ENCODE data around the gene JPH3.
A peak's percentile ranks its signal among the peaks of the same experiment; 100 is the strongest.
"Not testable (repeated sequence)": the region's sequence is repeated elsewhere in the genome, so short reads cannot be mapped to it uniquely, and the experiment has no call there.

Gene JPH3

DNA sequence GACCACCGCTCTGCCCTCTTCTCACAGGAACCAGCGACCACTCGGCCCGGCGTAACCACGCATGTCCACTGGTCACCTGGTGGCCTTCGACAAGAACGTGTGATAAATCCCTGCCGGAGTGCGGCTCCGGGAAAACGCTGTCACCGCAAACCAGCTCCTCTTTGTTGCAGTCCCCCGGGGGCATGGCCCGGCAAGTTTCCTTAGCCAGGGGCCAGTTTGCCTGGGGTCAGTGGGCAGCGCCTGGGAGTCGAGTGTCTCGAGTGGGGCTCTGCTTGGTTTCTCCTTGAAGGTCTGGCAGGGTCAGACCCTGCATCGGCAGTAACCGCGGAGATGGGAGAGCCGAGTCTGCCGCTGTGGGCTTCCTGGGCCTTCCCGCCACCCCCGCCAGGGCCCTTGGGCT, 52.5 kb downstream of the JPH3 start:
- no peak for DNase-seq (ENCODE audit: low spot score)

DNA sequence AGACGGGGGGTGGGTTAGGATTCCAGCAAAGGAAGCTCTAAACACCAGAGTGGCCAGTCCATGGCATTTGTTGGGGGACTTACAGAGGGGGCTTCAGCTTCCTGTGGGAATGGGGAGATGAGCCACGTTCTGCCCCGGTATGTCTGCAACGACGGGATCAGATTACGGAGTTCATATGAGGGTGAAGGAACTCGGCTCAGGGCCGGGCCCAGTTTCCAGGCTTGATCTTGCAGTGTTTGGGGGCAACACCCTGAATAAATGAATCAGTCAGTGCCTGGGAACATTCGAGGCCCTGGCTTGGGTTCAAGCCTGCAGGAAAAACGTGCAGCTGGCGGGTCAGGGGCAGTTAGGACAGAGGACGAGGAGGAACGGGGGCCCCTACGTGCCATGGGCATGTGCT, 54.0 kb downstream of the JPH3 start:
- DNase-seq (ENCODE audit: low spot score), result no peak

DNA sequence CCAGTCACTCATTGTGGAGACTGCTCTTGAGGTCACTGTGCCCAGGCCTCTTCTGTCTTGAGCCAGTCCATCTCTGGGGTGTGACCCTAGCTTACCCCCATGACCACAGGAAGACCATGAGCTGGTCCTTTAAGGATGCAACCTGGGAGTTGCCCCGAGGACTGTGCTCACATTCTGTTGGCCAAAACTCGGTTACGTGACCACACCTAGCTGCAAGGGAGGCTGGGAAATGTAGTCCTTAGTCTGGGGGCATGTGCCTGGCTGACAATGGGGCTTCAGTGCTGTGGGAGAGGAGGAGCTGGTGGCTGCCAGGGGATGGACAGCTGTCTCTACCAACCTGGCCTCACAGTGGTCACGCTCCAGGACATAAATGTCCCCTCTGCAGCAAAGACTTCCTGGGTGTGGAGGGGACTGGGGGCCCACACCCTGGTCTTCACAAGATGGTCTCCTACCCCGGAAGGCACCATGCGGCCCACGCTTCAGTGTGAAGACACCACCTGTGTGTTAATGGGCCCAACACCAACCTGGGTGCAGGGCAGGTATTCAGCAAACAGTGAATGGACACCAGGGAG, 55.4 kb downstream of the JPH3 start:
- peak; percentile 78 for DNase-seq (ENCODE audit: low spot score)

DNA sequence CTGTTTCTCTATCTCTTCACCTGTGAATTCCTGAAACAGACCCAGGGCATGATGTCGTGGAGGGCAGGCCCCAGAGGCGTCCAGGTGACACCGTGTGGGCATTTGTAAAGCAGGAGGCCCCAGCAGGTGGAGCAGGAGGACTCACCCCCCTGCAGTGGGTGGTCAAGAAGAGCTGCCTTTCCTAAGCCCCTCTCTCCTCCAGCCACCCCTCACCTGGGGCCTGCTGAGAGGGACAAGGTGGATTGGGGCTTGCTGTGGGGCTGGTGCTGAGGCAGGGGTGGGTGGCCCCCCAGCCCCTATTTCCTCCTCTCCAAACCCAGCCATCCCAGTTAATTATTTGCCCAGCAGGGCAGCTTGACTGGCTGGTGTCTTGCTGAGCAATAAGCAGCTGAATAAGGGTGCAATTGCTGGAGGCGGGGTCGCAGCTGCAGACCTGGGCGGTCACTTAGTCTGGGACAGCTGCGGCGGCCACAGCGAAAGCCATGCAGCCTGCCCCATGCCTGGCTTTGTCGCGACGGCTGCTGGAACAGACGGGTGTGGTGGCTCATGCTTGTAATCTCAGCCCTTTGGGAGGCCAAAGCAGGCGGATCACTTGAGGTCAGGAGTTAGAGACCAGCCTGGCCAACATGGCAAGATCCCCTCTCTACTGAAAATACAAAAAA, 56.4 kb downstream of the JPH3 start:
- no peak for DNase-seq (ENCODE audit: low spot score)

DNA sequence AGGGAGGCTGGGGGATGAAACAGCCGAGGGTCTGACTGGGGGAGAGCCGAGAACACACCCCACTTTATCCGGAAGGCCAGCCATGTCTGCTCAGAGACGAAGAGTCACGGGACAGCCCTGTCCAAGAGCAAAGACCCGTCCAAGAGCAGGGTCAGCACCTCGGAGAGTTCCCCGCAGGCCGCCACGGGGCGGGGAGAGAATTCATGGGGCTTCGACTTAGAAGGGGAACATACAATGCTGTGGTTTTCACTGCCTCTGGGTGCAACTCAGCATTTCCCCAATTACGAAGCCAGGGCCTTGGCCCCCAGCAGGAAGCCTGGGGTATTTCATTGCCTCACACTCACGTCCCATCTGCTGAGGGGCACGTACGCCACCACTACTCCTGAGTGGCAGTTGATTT, 59.3 kb downstream of the JPH3 start:
- peak; percentile 83 for DNase-seq (ENCODE audit: low spot score)

DNA sequence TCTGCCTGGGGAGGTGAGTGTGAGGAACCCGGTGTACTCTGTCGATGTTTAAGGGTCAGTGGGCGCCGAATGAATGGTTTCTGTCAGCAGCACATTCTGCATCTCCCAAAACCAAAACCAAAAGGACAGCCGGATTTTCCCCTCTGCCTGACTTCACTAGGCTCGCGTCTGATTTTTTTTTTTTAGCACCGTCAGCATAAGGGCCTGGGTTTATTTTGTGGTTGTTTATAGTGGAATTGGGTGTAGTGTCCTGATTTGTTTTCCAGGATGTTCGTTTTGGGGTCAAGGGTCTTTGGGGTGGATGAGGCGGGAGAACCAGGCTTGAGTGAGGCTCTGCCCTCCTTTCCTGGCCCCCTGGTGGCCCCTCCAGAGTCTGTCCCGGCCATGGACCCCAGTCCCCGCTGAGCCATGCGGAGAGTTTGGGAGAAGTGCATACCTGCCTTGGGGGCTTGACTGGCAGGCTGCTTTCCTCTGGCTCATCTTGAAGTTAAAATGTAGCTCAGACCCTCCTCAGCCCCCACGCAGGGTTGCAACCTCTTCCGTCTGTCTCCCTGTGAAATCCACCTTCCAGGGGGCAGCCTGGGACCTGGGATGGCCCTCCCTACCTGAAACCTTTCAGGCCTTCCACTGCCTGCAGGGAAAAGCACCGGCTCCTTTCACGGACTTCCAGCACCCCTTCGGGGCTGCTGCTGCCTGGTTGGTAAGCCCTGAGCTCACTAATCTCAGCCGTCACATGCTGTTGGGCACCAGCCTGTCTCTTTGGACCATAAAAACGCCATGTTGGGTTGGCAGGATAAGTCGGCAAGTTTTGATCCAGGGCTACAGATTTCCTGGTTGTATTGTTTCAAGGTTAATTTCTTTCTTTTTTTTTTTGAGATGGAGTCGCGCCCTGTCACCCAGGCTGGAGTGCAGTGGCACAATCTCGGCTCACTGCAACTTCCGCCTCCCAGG, 60.2 kb downstream of the JPH3 start:
- DNase-seq (ENCODE audit: low spot score), result no peak

DNA sequence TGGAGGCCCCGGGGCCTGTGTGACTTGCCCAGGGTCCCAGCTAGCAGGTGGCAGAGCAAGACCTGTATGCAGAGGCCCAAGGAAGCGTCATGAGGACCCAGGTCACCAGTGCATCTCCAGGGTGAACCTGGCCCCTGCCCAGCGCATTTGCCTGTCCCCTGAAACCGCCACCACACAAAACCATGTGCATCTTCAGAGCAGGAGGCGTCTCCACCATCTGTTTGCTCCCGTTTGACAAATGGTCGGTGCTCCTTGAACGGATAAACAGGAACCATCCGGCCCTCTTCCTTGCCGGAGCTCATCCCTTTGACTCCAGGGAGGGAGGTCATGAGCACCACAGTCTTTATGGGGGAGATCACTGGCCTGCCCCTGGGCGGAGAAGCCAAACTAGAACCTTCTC, 62.5 kb downstream of the JPH3 start:
- no peak for DNase-seq (ENCODE audit: low spot score)

DNA sequence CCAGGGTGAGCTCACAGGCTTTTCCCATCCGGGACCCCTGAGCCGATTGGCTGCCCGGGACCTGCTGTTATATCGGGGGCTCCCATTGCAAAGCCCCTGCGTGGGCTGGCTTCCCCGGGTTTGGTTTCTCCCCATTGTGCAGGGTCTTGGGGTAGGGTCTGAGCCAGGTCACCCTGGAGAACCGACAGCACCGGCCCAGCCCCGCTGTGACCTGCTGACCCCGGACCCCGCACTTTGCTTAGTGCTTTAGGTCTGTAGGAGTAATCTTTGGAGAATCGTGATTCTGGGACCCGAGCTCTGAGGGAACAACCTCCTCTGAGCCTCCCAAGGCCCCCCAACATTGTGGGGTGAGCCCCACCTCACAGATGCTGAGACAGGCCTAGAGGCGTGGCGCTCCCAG, 62.9 kb downstream of the JPH3 start:
- DNase-seq (ENCODE audit: low spot score), result no peak

DNA sequence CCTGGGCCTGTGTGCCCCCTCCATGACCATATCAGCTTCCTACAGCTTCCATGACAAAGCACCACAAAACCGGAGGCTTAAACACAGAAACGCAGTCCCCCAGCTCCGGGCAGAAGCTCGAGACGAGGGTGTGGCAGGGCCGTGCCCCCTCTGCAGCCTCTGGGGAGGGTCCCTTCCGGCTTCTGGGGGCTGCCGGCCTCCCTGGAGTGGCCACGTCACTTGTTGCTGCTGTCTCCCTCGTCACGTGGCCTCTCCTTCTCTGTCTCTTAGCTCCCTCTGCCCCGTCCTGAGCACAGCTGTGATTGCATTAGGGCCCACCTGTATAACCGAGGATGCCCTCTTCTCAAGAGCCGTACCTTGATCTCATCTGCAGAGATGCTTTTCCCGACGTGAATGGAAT, 64.6 kb downstream of the JPH3 start:
- no peak for DNase-seq (ENCODE audit: low spot score)

DNA sequence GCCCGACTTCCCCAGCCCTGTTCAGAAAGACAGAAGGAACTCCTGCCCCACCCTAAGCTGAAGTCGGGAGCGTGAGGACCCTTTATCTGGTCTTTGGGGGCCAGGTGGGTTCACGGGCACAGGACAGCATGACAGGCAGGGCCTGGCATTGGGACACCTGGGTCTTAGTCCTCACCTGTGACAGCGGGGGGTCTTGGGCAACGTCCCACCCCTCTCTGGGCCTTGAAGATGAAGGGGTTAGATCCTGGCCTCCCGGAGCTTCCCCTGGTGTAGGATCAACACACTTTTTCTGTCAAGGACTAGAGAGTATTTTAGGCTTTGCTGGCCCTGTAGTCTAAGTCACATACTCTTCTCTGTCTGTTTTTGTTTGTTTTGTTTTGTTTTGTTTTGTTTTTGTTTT, 65.1 kb downstream of the JPH3 start:
- no peak for DNase-seq (ENCODE audit: low spot score)

DNA sequence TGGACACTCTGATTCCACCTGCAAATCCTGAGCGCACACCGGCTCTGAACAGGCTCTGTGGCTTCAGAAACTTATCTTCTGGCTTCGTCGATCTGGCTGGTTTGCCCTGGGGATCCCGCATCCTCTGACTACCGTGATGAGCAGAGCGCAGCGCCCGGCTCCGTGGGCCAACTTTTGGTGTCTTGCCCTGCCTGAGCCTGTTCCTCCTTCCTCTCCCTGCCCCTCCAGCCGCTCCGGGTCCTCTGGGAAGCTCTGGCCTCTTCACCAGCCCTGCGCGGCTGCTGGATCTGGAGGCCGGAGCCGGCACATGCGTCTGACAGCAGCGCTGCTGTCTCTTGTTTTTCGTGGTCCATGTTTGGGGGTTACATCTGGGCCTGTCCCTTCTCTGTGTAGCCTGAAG, 65.6 kb downstream of the JPH3 start:
- DNase-seq (ENCODE audit: low spot score), result no peak

DNA sequence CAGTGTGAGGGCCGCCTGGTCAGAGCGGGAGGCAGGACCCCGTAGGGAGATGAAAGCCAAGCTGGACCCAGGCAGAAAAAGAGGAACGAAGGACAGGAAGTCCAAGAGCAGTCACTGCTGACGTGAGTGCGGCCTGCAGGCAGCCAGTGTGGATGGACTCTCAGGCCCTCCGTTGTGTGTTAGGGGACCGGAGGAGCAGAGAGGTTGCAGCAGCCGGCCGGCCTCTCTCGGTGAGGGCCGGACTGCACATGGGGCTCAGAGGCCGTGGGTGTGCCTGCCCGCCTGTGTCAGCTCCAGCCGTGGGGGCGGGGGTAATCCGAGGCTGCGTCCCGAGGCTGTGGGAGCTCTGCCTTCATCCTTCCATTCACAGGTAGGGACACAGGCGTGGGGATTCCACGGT, 67.4 kb downstream of the JPH3 start:
- DNase-seq (ENCODE audit: low spot score), result no peak

DNA sequence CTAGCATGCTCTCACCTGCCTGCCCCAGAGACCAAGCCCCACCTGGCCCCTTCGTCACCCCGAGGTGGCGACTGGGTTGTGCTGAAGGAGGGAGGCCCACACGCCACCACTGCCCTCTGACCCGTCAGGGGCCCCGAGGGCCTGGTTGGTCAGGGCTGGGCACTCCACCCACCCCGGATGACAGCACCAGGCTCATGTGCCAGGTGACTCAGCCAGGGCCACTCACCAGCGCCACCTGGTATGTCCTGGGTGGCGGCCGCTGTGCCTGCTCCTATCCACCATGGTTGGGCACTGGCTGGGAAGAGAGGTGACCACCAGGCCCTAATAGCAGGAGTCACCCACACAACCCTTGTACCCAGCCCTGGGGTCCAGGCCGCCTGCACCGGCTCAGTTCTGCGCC, 68.9 kb downstream of the JPH3 start:
- no peak for DNase-seq (ENCODE audit: low spot score)

DNA sequence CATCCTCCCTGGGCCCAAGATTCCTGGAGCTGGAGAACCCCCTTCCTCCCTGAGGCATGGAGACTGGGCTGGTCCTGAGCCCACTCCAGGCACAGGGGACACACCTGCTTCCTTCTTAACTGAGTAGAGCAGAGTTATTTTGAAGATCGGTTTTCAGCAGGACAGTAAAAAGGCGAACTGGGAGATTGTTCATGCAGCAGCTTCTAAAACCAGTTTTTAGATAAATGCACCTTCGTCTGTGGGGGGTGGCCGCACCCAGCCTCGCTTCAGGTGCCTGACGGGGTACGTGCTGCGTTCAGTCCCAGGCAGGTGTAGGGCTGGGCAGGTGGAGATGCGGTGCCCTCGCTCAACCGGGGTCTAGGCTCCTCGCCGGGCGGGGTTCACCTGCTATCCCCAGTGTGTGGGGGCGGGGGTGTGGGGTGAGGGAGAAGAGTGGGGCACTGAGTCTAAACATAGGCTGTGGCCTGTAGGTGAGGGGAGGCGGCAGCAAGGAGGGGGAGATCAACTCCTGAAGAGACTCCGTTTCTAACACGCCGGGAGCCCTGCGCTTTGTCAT, 69.5 kb downstream of the JPH3 start:
- no peak for DNase-seq (ENCODE audit: low spot score)

DNA sequence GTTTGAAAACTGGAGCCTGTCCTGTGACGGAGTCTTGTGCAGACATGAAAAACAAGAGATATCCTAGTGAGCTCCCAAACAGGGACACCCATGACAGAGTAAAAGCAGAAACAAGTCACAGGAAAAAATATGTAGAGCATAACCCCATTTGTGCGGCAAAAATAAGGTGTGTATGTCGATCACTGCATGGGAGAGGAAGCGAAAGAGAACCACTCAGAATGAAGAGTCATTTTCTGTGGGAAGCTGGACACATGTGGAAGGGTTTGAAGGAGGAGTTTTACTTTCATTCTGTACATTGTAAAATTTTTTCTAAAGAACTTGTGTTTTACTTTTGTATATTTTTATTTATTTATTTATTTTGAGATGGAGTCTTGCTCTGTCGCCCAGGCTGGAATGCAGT, 72.1 kb downstream of the JPH3 start:
- no peak for DNase-seq (ENCODE audit: low spot score)

DNA sequence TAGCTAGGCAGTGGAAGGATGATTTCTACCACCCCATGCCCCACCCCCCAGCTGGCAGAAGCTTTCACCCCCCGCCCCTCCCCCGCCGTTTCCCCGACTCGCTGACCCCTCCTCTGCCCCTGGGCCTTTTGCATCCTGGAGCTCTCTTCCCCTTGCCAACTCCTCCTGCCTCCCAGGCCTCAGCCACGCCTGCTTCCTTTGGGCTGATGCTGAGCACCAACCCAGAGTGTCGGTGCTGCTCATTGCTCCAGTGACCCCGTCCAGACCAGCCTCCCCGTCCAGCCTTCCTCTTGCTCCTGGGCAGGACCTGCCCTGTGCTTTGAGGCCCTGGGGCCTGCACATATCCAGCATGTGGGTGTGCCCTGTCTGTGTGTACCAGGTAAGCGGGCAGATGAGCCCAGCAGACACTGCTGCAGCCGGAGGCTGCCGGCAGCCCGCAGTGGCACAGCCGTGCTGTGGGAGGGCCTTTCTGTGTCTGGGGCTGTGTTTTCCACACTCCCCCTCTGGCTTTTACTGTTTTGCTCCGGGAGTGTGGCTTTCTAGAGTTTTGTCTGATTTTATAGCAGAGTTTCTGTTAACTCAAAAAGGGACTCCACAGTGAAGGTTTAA, 72.9 kb downstream of the JPH3 start:
- DNase-seq (ENCODE audit: low spot score), result no peak

DNA sequence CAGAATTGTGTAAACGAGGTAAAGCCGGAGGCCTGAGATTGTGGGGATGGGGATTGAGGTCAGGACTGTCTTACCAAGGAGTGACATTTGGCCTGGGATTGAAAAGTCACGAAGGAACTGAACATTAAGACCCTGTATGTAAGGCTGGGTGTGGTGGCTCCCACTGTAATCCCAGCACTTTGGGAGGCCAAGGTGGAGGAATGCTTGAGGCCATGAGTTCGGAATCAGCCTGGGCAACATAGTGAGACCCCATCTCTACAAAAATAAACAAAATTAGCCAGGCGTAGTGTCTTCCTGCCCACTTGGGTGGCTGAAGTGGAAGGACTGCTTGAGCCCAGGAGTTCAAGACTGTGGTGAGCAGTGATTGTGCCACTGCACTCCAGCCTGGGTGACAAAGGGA, 75.5 kb downstream of the JPH3 start:
- DNase-seq (ENCODE audit: low spot score), result no peak

DNA sequence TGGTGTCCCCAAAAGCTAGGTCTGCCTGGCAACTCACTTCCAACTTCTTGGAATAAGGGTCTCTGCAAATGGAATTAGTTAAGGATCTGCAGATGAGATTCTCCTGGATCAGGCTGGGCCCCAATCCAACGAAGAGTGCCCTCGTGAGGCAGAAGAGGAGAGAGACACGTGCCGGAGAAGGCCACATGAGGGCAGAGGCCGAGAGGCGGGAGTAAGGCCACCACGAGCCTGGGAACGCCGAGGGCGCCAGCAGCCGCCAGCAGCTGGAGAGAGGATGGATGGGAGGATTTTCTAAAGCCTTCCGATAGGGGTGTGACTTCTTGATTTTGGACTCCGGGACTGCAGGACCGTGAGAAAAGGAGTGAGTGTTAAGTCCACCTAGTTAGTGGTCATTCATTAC, 76.3 kb downstream of the JPH3 start:
- DNase-seq (ENCODE audit: low spot score), result no peak

DNA sequence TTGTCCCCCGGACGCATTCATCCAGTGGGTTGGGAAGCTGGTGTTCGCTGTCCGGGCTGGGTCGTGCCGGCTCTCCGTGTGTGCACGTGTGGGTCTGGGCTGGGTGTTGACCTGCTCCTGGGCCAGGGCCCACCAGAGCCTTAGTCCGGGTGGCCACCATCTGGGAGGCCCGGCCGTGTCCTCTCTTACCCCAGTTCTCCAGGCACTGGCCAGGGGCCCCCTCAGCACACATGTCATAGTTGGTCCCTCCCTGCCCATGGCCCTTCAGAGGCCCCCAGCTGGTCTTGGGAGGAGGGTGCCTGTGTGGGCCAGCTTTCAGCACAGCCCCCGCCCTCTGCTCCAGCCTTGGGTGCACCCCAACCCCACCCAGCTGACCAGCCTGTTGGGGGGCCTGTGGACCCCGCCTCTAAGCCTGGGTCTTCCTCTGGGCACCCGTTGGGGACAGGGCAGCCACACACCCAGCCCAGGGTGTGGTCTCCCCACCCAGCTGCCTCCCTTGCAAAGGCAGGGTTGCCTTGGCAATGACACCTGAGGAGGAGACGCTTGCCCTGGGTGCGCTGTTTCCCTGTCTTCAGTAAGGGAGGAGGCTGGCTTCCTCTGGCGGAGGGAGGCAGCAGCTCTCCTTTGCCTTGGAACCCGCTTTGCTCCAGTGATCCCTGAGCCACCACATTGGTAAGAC, 77.4 kb downstream of the JPH3 start:
- DNase-seq (ENCODE audit: low spot score), result no peak

DNA sequence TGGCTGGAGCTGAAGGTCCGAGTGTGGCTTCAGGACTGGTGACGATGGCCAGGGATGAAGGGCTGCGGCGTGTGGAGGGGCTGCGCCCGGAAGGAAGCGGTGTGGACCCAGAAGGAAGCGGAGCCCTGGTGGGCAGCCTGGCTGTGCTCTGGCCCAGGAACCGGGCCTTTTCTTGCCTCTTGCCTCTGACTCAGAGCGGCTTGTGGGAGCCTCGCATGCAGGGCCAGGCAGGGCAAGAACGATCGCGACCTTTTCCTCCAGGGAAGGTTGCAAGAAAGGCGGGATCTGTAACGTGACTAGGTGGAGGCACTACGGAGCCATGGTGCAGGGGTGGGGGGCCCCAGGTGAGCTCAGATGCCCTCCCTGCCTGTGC, 78.0 kb downstream of the JPH3 start:
- DNase-seq (ENCODE audit: low spot score), result no peak

DNA sequence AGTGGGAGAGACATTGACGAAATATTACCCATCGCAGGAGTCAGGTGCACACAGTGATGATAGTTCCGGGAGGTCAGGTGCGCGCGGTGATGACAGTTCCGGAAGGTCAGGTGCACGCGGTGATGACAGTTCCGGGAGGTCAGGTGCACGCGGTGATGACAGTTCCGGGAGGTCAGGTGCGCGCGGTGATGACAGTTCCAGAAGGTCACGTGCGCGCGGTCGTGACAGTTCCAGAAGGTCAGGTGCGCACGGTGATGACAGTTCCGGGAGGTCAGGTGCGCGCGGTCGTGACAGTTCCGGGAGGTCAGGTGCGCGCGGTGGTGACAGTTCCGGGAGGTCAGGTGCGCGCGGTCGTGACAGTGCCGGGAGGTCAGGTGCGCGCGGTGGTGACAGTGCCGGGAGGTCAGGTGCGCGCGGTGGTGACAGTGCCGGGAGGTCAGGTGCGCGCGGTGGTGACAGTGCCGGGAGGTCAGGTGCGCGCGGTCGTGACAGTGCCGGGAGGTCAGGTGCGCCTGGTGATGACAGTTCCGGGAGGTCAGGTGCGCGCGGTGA, 78.8 kb downstream of the JPH3 start:
- not testable (repeated sequence) for DNase-seq (ENCODE audit: low spot score)
